CD4-positive, alpha-beta T cell (primary cell): ENCODE results near the gene GAP43. TPM values are rescaled to one million over a fixed set of nuclear protein-coding genes. Genes with fewer than 3 reads are reported as not detected.

Experiments used
- ATAC-seq: fragments of 200-7000 bp; cut with Tn5 transposase; one replicate; pipeline ENCODE4 v1.10.0; 2022; ENCODE audit warnings: mild to moderate bottlenecking; ENCODE audit not compliant: poor library complexity
- CTCF ChIA-PET: fragments of 350-600 bp; sonication (Branson Sonifier 250); formaldehyde crosslinking; loops from one replicate; lab custom pipeline; 2021; ENCODE audit warnings: antibody characterized with exemption, inconsistent platforms; lab: Charles Lee
- POLR2A ChIA-PET: fragments of 350-600 bp; sonication (Branson Sonifier 250); formaldehyde crosslinking; loops from one replicate; lab custom pipeline; 2021; ENCODE audit warnings: antibody characterized with exemption, inconsistent platforms; lab: Charles Lee
- DNase-seq, 14 experiments: peaks; one replicate each; pipeline ENCODE4 v3.0.0-alpha.2; 2013 to 2020; ENCODE audit warnings: mixed read lengths in 2 of 14
- H3K27ac ChIP-seq, 2 donors: one replicate each; pipeline versions ENCODE4 v1.5.1 to v1.7.0; 2013; ENCODE audit warnings: low read length in 2 of 2, low read depth in 1 of 2, mild to moderate bottlenecking in 1 of 2
- H3K27me3 ChIP-seq, 2 experiments: 1 replicate in 1 of 2; 2 replicates in 1 of 2; pipeline versions ENCODE4 v1.6.1 to v1.7.0; 2013; ENCODE audit warnings: low read length in 2 of 2, control low read depth in 1 of 2, mild to moderate bottlenecking in 1 of 2, moderate library complexity in 1 of 2; ENCODE audit not compliant: insufficient read depth in 2 of 2, control insufficient read depth in 1 of 2
- H3K36me3 ChIP-seq: one replicate; pipeline ENCODE4 v1.6.1; 2013; ENCODE audit warnings: low read length, control low read depth; ENCODE audit not compliant: insufficient read depth
- H3K4me1 ChIP-seq: one replicate; pipeline ENCODE4 v1.6.1; 2013; ENCODE audit warnings: low read length, control low read depth; ENCODE audit not compliant: insufficient read depth
- H3K4me3 ChIP-seq: one replicate; pipeline ENCODE4 v1.5.1; 2013; ENCODE audit warnings: mild to moderate bottlenecking, low read length, moderate library complexity
- H3K9me3 ChIP-seq, 2 experiments: 1 replicate in 1 of 2; 2 replicates in 1 of 2; pipeline versions ENCODE4 v1.6.1 to v1.7.0; 2013; ENCODE audit warnings: low read length in 2 of 2, mild to moderate bottlenecking in 2 of 2, control low read depth in 1 of 2, moderate library complexity in 1 of 2; ENCODE audit not compliant: control insufficient read depth in 1 of 2, insufficient read depth in 1 of 2
- H3K27ac Mint-ChIP-seq: one replicate; pipeline ENCODE4 v1.8.0; 2020; ENCODE audit warnings: mixed read lengths
- H3K27me3 Mint-ChIP-seq: one replicate; pipeline ENCODE4 v1.8.0; 2021; ENCODE audit warnings: mixed read lengths
- H3K36me3 Mint-ChIP-seq: one replicate; pipeline ENCODE4 v1.8.0; 2021; ENCODE audit warnings: low read depth, mixed read lengths
- H3K4me1 Mint-ChIP-seq: one replicate; pipeline ENCODE4 v1.8.0; 2021; ENCODE audit warnings: low read depth, mixed read lengths
- H3K4me3 Mint-ChIP-seq: one replicate; pipeline ENCODE4 v1.8.0; 2020; ENCODE audit warnings: mild to moderate bottlenecking, mixed read lengths
- H3K9me3 Mint-ChIP-seq: one replicate; pipeline ENCODE4 v1.8.0; 2020; ENCODE audit warnings: mixed read lengths
- CTCF ChIP-seq: fragments of 200-600 bp; IDR thresholded peaks from one replicate; pipeline ENCODE4 v1.8.0; 2022; ENCODE audit warnings: antibody characterized with exemption, mild to moderate bottlenecking
- intact Hi-C, 2 experiments: fragments of 100-400 bp; cut with DNase I in 1 of 2; cut with micrococcal nuclease in 1 of 2; formaldehyde crosslinking; loops; one replicate each; pipeline versions ENCODE4 v1.15.1 to v1.9.0; 2023 to 2025; cut with DNase I, micrococcal nuclease
- total RNA-seq, 174 experiments: library from RNA in 2 of 174; stranded (reverse) in 2 of 174; gene quantifications; one replicate each; pipeline ENCODE4 v1.2.3 and lab custom pipeline; 2021 to 2026

GAP43 gene
- total RNA-seq, 2 experiments from 2014 or later, result not detected

GRCh38 chr3:115598216-115598615 is 25.1 kb upstream of the GAP43 start:
- peaks cover 0 to 3% of the 10 kb centered on the region in 2 experiments for H3K9me3 ChIP-seq
- H3K4me3 ChIP-seq, result no peak overlapping the region
- no peaks in the 10 kb centered on the region for H3K4me1 Mint-ChIP-seq
- no peak overlapping the region for H3K27ac ChIP-seq
- peaks cover 22% of the 10 kb centered on the region for H3K27me3 Mint-ChIP-seq
- no peaks in the 10 kb centered on the region for H3K4me1 ChIP-seq
- no peaks in the 10 kb centered on the region for H3K36me3 Mint-ChIP-seq
- ChIA-PET POLR2A (no interaction called here), CTCF (no interaction called here)
- intact Hi-C loops, result no loop called here
- peaks cover 8% of the 10 kb centered on the region for H3K9me3 Mint-ChIP-seq
- H3K27ac Mint-ChIP-seq, result no peak overlapping the region
- ATAC-seq (no peak), DNase-seq (no peak)
- no peaks in the 10 kb centered on the region for H3K36me3 ChIP-seq
- TF ChIP-seq CTCF, result no peak
- H3K4me3 Mint-ChIP-seq, result no peak overlapping the region
- peaks cover 2 to 6% of the 10 kb centered on the region in 2 experiments for H3K27me3 ChIP-seq

- CTCF ChIA-PET, result no interaction called here
- Histone ChIP-seq H3K27ac (no peak overlapping the region), H3K36me3 (no peaks in the 10 kb centered on the region), H3K27me3 (peaks cover 2 to 4% of the 10 kb centered on the region in 2 experiments), H3K4me1 (no peaks in the 10 kb centered on the region), H3K4me3 (no peak overlapping the region), H3K9me3 (peaks cover 0 to 3% of the 10 kb centered on the region in 2 experiments)
- DNase-seq (no peak), ATAC-seq (no peak)
- no peak for TF ChIP-seq CTCF
- Mint-ChIP-seq H3K36me3 (no peaks in the 10 kb centered on the region), H3K27me3 (peaks cover 9% of the 10 kb centered on the region), H3K27ac (no peak overlapping the region), H3K9me3 (no peaks in the 10 kb centered on the region), H3K4me1 (no peaks in the 10 kb centered on the region), H3K4me3 (no peak overlapping the region)
- POLR2A ChIA-PET, result no interaction called here
- intact Hi-C loops, result no loop called here
Observed at GRCh38 chr3:115602194-115602593, 21.1 kb upstream of the GAP43 start.

GRCh38 chr3:115611630-115612029 is 11.7 kb upstream of the GAP43 start:
- intact Hi-C loops, result no loop called here
- no peaks in the 10 kb centered on the region for H3K9me3 ChIP-seq
- Mint-ChIP-seq H3K36me3 (no peaks in the 10 kb centered on the region), H3K4me3 (no peak overlapping the region), H3K4me1 (no peaks in the 10 kb centered on the region), H3K9me3 (no peaks in the 10 kb centered on the region), H3K27me3 (peaks cover 24% of the 10 kb centered on the region), H3K27ac (no peak overlapping the region)
- TF ChIP-seq CTCF, result no peak
- ChIA-PET POLR2A (no interaction called here), CTCF (interaction anchor here (1.9 kb wide), 1 partner anchor 12 kb away, joined by 5 read pairs; no protein-coding TSS in a partner anchor)
- ATAC-seq (no peak), DNase-seq (no peak)
- no peaks in the 10 kb centered on the region for H3K36me3 ChIP-seq
- no peak overlapping the region for H3K4me3 ChIP-seq
- no peaks in the 10 kb centered on the region for H3K4me1 ChIP-seq
- peaks cover 0 to 8% of the 10 kb centered on the region in 2 experiments for H3K27me3 ChIP-seq
- H3K27ac ChIP-seq, result no peak overlapping the region
